ENCODE measurements around the gene ERP44.

GRCh38 chr9:100038472-100038871 is 60.3 kb downstream of the ERP44 start:
- TF ChIP-seq POLR2A (IDR thresholded peaks at IDR 0.05) (no peak), CTCF (IDR thresholded peaks at IDR 0.05) (no peak)
